NB4 (cell line): Measurements from ENCODE around the gene NRARP.
A peak's percentile ranks its signal among the peaks of the same experiment; 100 is the strongest.

ENCODE experiments used
- DNase-seq: peaks from one replicate; pipeline ENCODE4 v3.0.0; 2010; ENCODE audit warnings: low read depth
- H3K4me3 ChIP-seq: one replicate; pipeline ENCODE4 v1.5.1; 2011; ENCODE audit warnings: mild to moderate bottlenecking, low read depth, low read length, moderate library complexity
- MAX ChIP-seq: IDR thresholded peaks from 2 replicates; pipeline ENCODE4 v1.6.1; 2011; ENCODE audit warnings: low read depth, low read length
- MYC ChIP-seq: IDR thresholded peaks from 2 replicates; pipeline ENCODE4 v1.6.1; 2011; ENCODE audit warnings: low read depth, low read length
- POLR2A ChIP-seq: IDR thresholded peaks from 2 replicates; pipeline ENCODE4 v1.6.1; 2011; ENCODE audit warnings: mild to moderate bottlenecking; ENCODE audit not compliant: insufficient read length; ENCODE audit errors: extremely low read depth
- TF ChIP-seq, protein P1 (sequence below): IDR thresholded peaks from one replicate; pipeline ENCODE4 v1.5.1; 2012; ENCODE audit warnings: low read depth, low read length

NRARP gene, protein sequence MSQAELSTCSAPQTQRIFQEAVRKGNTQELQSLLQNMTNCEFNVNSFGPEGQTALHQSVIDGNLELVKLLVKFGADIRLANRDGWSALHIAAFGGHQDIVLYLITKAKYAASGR

GRCh38 chr9:137302118-137302448, at the start of gene NRARP:
TSS of gene NRARP (minus strand) at chr9:137302271. CDS start at chr9:137301928, 343 bp downstream.
- TF ChIP-seq MAX, result 0 out of 2 replicates have a peak, but pooled peaks have one; percentile 42
- peak; percentile 38; the same call in 1 of the 2 replicates for TF ChIP-seq MYC
- TF ChIP-seq, protein P1, sequence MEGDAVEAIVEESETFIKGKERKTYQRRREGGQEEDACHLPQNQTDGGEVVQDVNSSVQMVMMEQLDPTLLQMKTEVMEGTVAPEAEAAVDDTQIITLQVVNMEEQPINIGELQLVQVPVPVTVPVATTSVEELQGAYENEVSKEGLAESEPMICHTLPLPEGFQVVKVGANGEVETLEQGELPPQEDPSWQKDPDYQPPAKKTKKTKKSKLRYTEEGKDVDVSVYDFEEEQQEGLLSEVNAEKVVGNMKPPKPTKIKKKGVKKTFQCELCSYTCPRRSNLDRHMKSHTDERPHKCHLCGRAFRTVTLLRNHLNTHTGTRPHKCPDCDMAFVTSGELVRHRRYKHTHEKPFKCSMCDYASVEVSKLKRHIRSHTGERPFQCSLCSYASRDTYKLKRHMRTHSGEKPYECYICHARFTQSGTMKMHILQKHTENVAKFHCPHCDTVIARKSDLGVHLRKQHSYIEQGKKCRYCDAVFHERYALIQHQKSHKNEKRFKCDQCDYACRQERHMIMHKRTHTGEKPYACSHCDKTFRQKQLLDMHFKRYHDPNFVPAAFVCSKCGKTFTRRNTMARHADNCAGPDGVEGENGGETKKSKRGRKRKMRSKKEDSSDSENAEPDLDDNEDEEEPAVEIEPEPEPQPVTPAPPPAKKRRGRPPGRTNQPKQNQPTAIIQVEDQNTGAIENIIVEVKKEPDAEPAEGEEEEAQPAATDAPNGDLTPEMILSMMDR, result no peak
- TF ChIP-seq POLR2A, result peak; percentile 54
- DNase-seq, result peak; percentile 86
- peak within 1 kb of the TSS; percentile 55 for H3K4me3 ChIP-seq

DNA sequence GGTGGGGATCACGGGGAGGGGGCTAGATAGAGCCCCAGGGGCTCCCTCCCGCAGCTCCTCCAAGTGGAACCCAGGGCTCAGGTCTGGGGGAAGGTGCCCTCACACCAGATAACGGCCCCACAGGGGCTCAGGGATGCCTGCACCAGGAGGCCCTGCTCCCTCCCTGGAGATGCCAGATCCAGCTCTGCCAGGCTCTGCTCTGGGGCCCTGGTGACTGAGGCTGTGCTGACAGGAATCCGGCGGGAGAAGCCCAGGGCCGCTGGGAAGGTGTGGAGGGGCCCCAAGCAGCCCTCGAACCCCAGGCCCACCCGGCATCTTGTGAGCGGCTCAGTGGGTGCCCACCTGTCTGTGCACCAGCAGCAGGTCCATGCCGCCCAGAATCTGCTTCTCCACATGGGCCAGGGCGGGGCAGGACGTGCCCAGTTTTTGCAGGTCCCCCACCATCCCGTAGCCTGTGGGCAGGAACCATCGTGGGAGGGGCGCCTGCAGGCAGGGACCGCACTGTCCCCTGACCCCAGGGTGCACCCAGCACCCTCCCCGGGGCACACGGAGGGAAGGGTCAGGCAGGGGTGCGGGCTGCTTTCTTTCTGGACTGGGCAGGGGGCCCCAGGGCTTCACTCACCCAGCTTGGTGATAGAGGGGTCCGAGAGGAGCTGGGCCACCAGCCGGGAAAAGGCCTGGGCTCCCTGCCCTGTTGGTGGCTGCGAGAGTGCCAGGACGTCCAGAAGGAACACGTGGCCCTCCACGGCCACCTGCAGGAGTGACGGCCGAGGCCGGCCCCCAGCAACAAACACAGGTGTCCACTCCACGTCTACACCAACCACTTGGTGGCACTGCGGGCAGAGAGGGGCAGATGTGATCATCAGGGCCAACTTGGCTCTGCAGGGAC, 48.9 kb upstream of the NRARP start:
- TF ChIP-seq, protein P1, result no peak
- no peak for TF ChIP-seq POLR2A
- TF ChIP-seq MYC, result no peak
- TF ChIP-seq MAX, result no peak
- H3K4me3 ChIP-seq, result no peak overlapping the region
- no peak for DNase-seq

- DNase-seq, result no peak
- TF ChIP-seq MAX, result no peak
- TF ChIP-seq, protein P1, result no peak
- TF ChIP-seq MYC, result no peak
- no peak for TF ChIP-seq POLR2A
- H3K4me3 ChIP-seq, result no peak overlapping the region
Measured at GRCh38 chr9:137349471-137350033, 47.5 kb upstream of the NRARP start.

- no peak overlapping the region for H3K4me3 ChIP-seq
- DNase-seq, result no peak
- TF ChIP-seq POLR2A, result no peak
Measured at GRCh38 chr9:137348769-137349470, 46.8 kb upstream of the NRARP start.

DNA sequence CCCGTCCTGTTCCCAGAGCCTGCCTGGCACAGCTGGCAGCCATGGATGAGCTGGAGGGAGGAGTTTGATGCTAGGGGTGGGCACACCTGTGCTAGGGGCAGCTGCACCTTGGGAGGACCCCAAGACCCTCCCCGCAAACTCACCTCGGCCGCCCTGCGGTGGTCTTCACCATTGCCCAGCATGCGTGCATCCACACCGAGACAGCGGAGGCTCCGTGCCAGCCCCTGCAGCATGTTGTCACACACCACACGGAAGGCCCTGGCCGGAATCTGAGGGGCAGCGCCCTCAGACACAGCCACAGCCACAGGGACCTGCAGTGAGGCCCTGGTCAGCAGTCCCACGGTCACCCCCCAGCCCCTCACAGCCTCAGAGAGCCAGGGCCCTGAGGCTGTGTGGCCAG, 45.9 kb upstream of the NRARP start:
- no peak overlapping the region for H3K4me3 ChIP-seq
- DNase-seq, result no peak
- no peak for TF ChIP-seq POLR2A

GRCh38 chr9:137342482-137342881, 40.4 kb upstream of the NRARP start:
- TF ChIP-seq, protein P1, result no peak
- TF ChIP-seq POLR2A, result no peak
- no peak for TF ChIP-seq MYC
- TF ChIP-seq MAX, result no peak
- H3K4me3 ChIP-seq, result no peak overlapping the region
- no peak for DNase-seq
